Neural cell (in vitro differentiated cells): ENCODE results near the gene LRRC1. TPM values are rescaled to one million over a fixed set of nuclear protein-coding genes. Genes with fewer than 3 reads are reported as not detected.

Experiments used
- H2AFZ ChIP-seq: fragments of 200-600, 300-800 bp; sonication (generic), shearing (Covaris generic); 2 replicates; pipeline ENCODE4 v1.6.0; 2014; ENCODE audit warnings: low read depth, mild to moderate bottlenecking, antibody characterized with exemption, low read length, moderate library complexity
- H3F3A ChIP-seq: fragments of 200-600 bp; shearing (Covaris generic); 2 replicates; pipeline ENCODE4 v1.6.1; 2016; ENCODE audit warnings: mild to moderate bottlenecking, moderate library complexity, mixed read lengths, antibody characterized with exemption, low read length; ENCODE audit not compliant: insufficient read depth, poor library complexity, severe bottlenecking
- H3K27ac ChIP-seq: fragments of 200-600, 300-800 bp; sonication (generic), shearing (Covaris generic); 2 replicates; pipeline ENCODE4 v1.5.1; 2014; ENCODE audit warnings: mild to moderate bottlenecking, low read length, moderate library complexity
- H3K27me3 ChIP-seq: fragments of 300-800, 200-600 bp; sonication (generic), shearing (Covaris generic); 2 replicates; pipeline ENCODE4 v1.6.0; 2014; ENCODE audit warnings: mild to moderate bottlenecking, low read depth, low read length, moderate library complexity; ENCODE audit not compliant: insufficient read depth
- H3K36me3 ChIP-seq: fragments of 300-800, 200-600 bp; sonication (generic), shearing (Covaris generic); 2 replicates; pipeline ENCODE4 v1.5.1; 2014; ENCODE audit warnings: mild to moderate bottlenecking, antibody characterized with exemption, low read length, moderate library complexity; ENCODE audit not compliant: insufficient read depth
- H3K4me2 ChIP-seq: fragments of 300-800, 200-600 bp; sonication (generic), shearing (Covaris generic); 2 replicates; pipeline ENCODE4 v1.6.0; 2014; ENCODE audit warnings: mild to moderate bottlenecking, low read length
- H3K4me3 ChIP-seq: fragments of 300-800, 200-600 bp; sonication (generic), shearing (Covaris generic); 2 replicates; pipeline ENCODE4 v1.5.1; 2014; ENCODE audit warnings: mild to moderate bottlenecking, low read length, moderate library complexity
- H3K79me2 ChIP-seq: fragments of 200-600 bp; shearing (Covaris generic); replicated peaks from 2 replicates; pipeline ENCODE4 v1.6.0; 2014; ENCODE audit warnings: mild to moderate bottlenecking, low read length, moderate library complexity; ENCODE audit not compliant: insufficient read depth
- H3K9ac ChIP-seq: fragments of 300-800, 200-600 bp; sonication (generic), shearing (Covaris generic); 2 replicates; pipeline ENCODE4 v1.6.1; 2016; ENCODE audit warnings: mild to moderate bottlenecking, low read length, mixed read lengths
- H3K9me2 ChIP-seq: fragments of 200-600 bp; shearing (Covaris generic); 2 replicates; pipeline ENCODE4 v1.6.1; 2016; ENCODE audit warnings: mild to moderate bottlenecking, low read length, mixed read lengths; ENCODE audit not compliant: insufficient read depth
- H3K9me3 ChIP-seq: fragments of 200-600, 300-800 bp; sonication (generic), shearing (Covaris generic); 2 replicates; pipeline ENCODE4 v1.6.1; 2016; ENCODE audit warnings: mild to moderate bottlenecking, mixed run types, low read length, moderate library complexity, mixed read lengths
- H4K20me1 ChIP-seq: fragments of 200-600 bp; shearing (Covaris generic); 2 replicates; pipeline ENCODE4 v1.6.1; 2016; ENCODE audit warnings: mild to moderate bottlenecking, mixed run types; ENCODE audit not compliant: insufficient read depth
- CTCF ChIP-seq: fragments of 450-650 bp; IDR thresholded peaks from 2 replicates; pipeline ENCODE4 v1.5.1; 2014; ENCODE audit warnings: antibody characterized with exemption, mild to moderate bottlenecking, moderate library complexity; ENCODE audit not compliant: poor library complexity, severe bottlenecking
- EP300 ChIP-seq: fragments of 450-650 bp; conservative IDR thresholded peaks from 2 replicates; pipeline ENCODE4 v1.6.1; 2014; ENCODE audit warnings: antibody characterized with exemption, mild to moderate bottlenecking, moderate library complexity; ENCODE audit not compliant: poor library complexity, severe bottlenecking
- EZH2 ChIP-seq: fragments of 200-600, 300-800 bp; shearing (Covaris generic), sonication (generic); IDR thresholded peaks from 2 replicates; pipeline ENCODE4 v1.6.1; 2014; ENCODE audit warnings: antibody characterized with exemption, low read length, borderline replicate concordance, mild to moderate bottlenecking; ENCODE audit not compliant: insufficient read depth, poor library complexity, severe bottlenecking
- POLR2AphosphoS5 ChIP-seq: IDR thresholded peaks from 2 replicates; pipeline ENCODE4 v1.6.1; 2012
- REST ChIP-seq: IDR thresholded peaks from 2 replicates; pipeline ENCODE4 v1.6.1; 2012; ENCODE audit warnings: borderline replicate concordance
- SMC3 ChIP-seq: fragments of 450-650 bp; conservative IDR thresholded peaks from 2 replicates; pipeline ENCODE4 v1.6.1; 2014; ENCODE audit warnings: antibody characterized with exemption, mild to moderate bottlenecking, moderate library complexity; ENCODE audit not compliant: poor library complexity
- TAF1 ChIP-seq: IDR thresholded peaks from 2 replicates; pipeline ENCODE4 v1.6.1; 2012; ENCODE audit warnings: low read depth
- polyA plus RNA-seq: library from polyadenylated mRNA; depleted of rRNA; stranded (reverse); fragments of >200 nt; gene quantifications from 2 replicates; pipeline ENCODE4 v1.2.3, GENCODE V29; 2014

The LRRC1 gene
- polyA plus RNA-seq, 1 donor from 2014 or later: 21.2 TPM

- Histone ChIP-seq H3K9ac (no peak overlapping the region), H3K36me3 (no peaks in the 10 kb centered on the region), H3K79me2 (no peaks in the 10 kb centered on the region), H2AFZ (no peak overlapping the region), H3F3A (no peaks in the 10 kb centered on the region), H3K27ac (no peak overlapping the region), H3K4me3 (no peak overlapping the region), H4K20me1 (no peaks in the 10 kb centered on the region), H3K9me2 (no peaks in the 10 kb centered on the region), H3K9me3 (no peaks in the 10 kb centered on the region), H3K4me2 (no peak overlapping the region), H3K27me3 (no peaks in the 10 kb centered on the region)
- TF ChIP-seq REST: no peak
- TF ChIP-seq POLR2AphosphoS5: no peak
- TF ChIP-seq SMC3: no peak
These were observed 103.4 kb downstream of the LRRC1 start for GRCh38 chr6:53898026-53898795.

GRCh38 chr6:53899512-53899911, 104.7 kb downstream of the LRRC1 start:
- Histone ChIP-seq H3K4me3 (no peak overlapping the region), H3K79me2 (no peaks in the 10 kb centered on the region), H3F3A (no peaks in the 10 kb centered on the region), H3K9ac (no peak overlapping the region), H3K27me3 (no peaks in the 10 kb centered on the region), H3K36me3 (no peaks in the 10 kb centered on the region), H3K9me2 (no peaks in the 10 kb centered on the region), H4K20me1 (no peaks in the 10 kb centered on the region), H3K9me3 (no peaks in the 10 kb centered on the region), H3K27ac (no peak overlapping the region), H3K4me2 (no peak overlapping the region), H2AFZ (no peak overlapping the region)
- TF ChIP-seq EZH2 (no peak), SMC3 (no peak), EP300 (no peak), CTCF (no peak), TAF1 (no peak), POLR2AphosphoS5 (no peak), REST (no peak)
